Gastroesophageal sphincter (tissue), 4 donors: ENCODE results near the gene CTSA. TPM values are rescaled to one million over a fixed set of nuclear protein-coding genes. Genes with fewer than 3 reads are reported as not detected.

Experiments
- ATAC-seq: fragments of 150-250 bp; one replicate; pipeline ENCODE4 v1.9.1; 2016; ENCODE audit warnings: mild to moderate bottlenecking, moderate library complexity
- H3K27ac ChIP-seq, 4 donors: fragments of 200-600 bp; sonication (generic) in 3 of 4; 1 replicate in 3 of 4; 2 replicates in 1 of 4; pipeline ENCODE4 v1.5.1; 2016 to 2019
- H3K27me3 ChIP-seq: fragments of 200-600 bp; sonication (generic); one replicate; pipeline ENCODE4 v1.5.1; 2019
- H3K36me3 ChIP-seq, 2 donors: fragments of 200-600 bp; sonication (generic); one replicate each; pipeline ENCODE4 v1.5.1; 2019; ENCODE audit warnings: control low read depth in 1 of 2
- H3K4me1 ChIP-seq, 3 donors: fragments of 200-600 bp; sonication (generic); 1 replicate in 2 of 3; 2 replicates in 1 of 3; pipeline ENCODE4 v1.5.1; 2016 to 2019; ENCODE audit warnings: control low read depth in 2 of 3
- H3K4me3 ChIP-seq, 2 donors: fragments of 200-600 bp; sonication (generic); one replicate each; pipeline ENCODE4 v1.5.1; 2019; ENCODE audit warnings: mild to moderate bottlenecking in 1 of 2, moderate library complexity in 1 of 2
- H3K9me3 ChIP-seq, 3 donors: fragments of 200-600 bp; sonication (generic); one replicate each; pipeline ENCODE4 v1.5.1; 2017 to 2019; ENCODE audit warnings: control low read depth in 2 of 3
- EP300 ChIP-seq: sonication (generic); formaldehyde crosslinking; IDR thresholded peaks from one replicate; pipeline ENCODE4 v1.6.1; 2017; ENCODE audit warnings: antibody characterized with exemption, mild to moderate bottlenecking
- POLR2A ChIP-seq, 2 donors: fragments of 450-650 bp; IDR thresholded peaks; one replicate each; pipeline ENCODE4 v1.6.1; 2017; ENCODE audit warnings: antibody characterized with exemption in 2 of 2, mild to moderate bottlenecking in 2 of 2, moderate library complexity in 1 of 2
- POLR2AphosphoS5 ChIP-seq: sonication (generic); formaldehyde crosslinking; IDR thresholded peaks from one replicate; pipeline ENCODE4 v1.6.1; 2017; ENCODE audit warnings: antibody characterized with exemption
- WGBS, 2 donors: methylation state at CpG; one replicate each; pipeline ENCODE4 v1.1.5; 2018; ENCODE audit warnings: low coverage in 1 of 2; 5-methylcytosine and 5-hydroxymethylcytosine counted together
- total RNA-seq, 4 donors: library from RNA; depleted of rRNA; stranded (reverse); fragments of >200 nt; gene quantifications; one replicate each; pipeline ENCODE4 v1.1.0, GENCODE V29; 2016
- TF ChIP-seq, protein P1 (sequence below), 4 experiments: fragments of 200-600 bp in 2 of 4; fragments of 450-650 bp in 2 of 4; sonication (generic) in 1 of 4; IDR thresholded peaks; one replicate each; pipeline ENCODE4 v1.5.1; 2017 to 2019; ENCODE audit warnings: antibody characterized with exemption in 4 of 4, mild to moderate bottlenecking in 2 of 4, moderate library complexity in 2 of 4

The CTSA gene
- total RNA-seq, 4 donors from 2014 or later: 36.4 to 73.0 (median 56.6) TPM

DNA sequence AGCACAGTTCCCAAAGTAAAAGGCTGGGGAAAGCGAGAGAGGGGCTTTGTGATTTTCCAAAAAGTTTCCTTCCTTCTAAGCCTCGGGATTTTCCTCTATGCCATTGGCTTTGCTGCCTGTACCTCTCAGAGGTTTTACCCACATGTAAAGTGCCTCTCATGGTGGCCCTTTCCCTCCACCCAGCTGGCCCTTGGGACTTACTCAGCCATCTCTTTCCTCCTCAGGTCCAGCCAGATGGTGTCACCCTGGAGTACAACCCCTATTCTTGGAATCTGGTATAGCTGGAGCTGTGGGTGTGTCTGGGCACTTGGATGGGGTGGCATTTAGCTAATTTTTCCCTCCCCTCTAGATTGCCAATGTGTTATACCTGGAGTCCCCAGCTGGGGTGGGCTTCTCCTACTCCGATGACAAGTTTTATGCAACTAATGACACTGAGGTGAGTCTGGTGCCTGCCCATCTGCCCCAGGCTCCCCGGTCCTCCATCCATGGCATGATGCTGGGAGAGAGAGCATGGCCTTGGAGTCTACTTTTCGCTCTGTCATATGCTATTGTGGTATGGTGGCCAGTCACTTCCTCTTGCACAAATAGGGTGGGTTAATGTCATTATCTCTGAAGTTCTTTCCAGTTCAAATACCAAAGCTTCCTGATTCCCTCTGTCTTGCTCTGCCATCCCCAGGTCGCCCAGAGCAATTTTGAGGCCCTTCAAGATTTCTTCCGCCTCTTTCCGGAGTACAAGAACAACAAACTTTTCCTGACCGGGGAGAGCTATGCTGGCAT is 1.1 kb downstream of the CTSA start:
- WGBS, 2 donors: 60 to 89% methylated on average over 3 to 7 of the region's 9 CpGs
- peaks cover 0 to 68% of the 10 kb centered on the region in 2 donors for H3K36me3 ChIP-seq
- peak overlapping the region in 2 of 4 donors; percentile 88 to 94 for H3K27ac ChIP-seq
- H3K27me3 ChIP-seq: no peaks in the 10 kb centered on the region
- ATAC-seq: no peak
- TF ChIP-seq, protein P1, sequence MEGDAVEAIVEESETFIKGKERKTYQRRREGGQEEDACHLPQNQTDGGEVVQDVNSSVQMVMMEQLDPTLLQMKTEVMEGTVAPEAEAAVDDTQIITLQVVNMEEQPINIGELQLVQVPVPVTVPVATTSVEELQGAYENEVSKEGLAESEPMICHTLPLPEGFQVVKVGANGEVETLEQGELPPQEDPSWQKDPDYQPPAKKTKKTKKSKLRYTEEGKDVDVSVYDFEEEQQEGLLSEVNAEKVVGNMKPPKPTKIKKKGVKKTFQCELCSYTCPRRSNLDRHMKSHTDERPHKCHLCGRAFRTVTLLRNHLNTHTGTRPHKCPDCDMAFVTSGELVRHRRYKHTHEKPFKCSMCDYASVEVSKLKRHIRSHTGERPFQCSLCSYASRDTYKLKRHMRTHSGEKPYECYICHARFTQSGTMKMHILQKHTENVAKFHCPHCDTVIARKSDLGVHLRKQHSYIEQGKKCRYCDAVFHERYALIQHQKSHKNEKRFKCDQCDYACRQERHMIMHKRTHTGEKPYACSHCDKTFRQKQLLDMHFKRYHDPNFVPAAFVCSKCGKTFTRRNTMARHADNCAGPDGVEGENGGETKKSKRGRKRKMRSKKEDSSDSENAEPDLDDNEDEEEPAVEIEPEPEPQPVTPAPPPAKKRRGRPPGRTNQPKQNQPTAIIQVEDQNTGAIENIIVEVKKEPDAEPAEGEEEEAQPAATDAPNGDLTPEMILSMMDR (IDR thresholded peaks at IDR 0.05): no peak
- TF ChIP-seq POLR2A (IDR thresholded peaks at IDR 0.05): no peak
- no peak for TF ChIP-seq EP300
- no peak for TF ChIP-seq POLR2AphosphoS5
- H3K4me1 ChIP-seq: peaks cover 0 to 52% (median 20%) of the 10 kb centered on the region in 3 donors
- H3K9me3 ChIP-seq: no peaks in the 10 kb centered on the region
- H3K4me3 ChIP-seq: peak overlapping the region; percentile 64 to 92

DNA sequence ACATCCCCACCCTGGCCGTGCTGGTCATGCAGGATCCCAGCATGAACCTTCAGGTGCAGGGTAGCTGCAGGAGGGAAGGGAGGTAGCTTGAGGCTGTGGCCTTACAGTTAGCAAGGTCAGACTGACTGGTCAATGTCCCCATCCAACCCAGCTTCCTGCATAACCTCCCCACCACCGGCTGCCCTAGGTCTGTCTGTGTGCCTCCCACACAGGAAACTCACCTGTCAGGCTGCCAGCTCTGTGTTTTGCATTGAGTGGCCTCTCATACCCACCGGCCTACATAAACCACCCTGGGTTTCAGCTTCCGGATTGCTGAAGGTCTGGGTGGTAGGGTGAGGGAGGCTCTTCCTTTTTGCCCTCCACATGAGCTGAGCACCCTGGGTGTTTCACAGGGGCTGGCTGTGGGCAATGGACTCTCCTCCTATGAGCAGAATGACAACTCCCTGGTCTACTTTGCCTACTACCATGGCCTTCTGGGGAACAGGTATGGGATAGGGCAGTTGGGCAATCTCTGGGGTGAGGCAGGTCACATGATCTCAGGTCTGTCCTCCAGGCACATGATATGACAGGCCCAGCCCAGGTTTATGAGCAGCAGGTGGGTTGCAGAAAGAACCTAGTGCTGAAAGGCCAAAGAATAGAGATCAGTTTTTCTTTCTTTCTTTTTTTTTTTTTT is 1.8 kb downstream of the CTSA start:
- ATAC-seq: no peak
- no peak overlapping the region for H3K27ac ChIP-seq
- H3K27me3 ChIP-seq: no peaks in the 10 kb centered on the region
- TF ChIP-seq POLR2A (IDR thresholded peaks at IDR 0.05): no peak
- no peak for TF ChIP-seq POLR2AphosphoS5
- TF ChIP-seq EP300: no peak
- TF ChIP-seq, protein P1 (IDR thresholded peaks at IDR 0.05): no peak
- peaks cover 0 to 51% (median 20%) of the 10 kb centered on the region in 3 donors for H3K4me1 ChIP-seq
- H3K36me3 ChIP-seq: peaks cover 0 to 68% of the 10 kb centered on the region in 2 donors
- H3K9me3 ChIP-seq: no peaks in the 10 kb centered on the region
- WGBS, 2 donors: 60 to 100% methylated on average over 1 to 2 of the region's 4 CpGs
- no peak overlapping the region for H3K4me3 ChIP-seq

GRCh38 chr20:45893831-45894230 is 2.7 kb downstream of the CTSA start:
- H3K4me1 ChIP-seq: peaks cover 0 to 43% (median 20%) of the 10 kb centered on the region in 3 donors
- WGBS, 2 donors: 93% methylated on average over 4 of the region's 4 CpGs; no CpG with 5 or more reads in 1 of the 2 donors
- H3K27ac ChIP-seq: no peak overlapping the region
- no peaks in the 10 kb centered on the region for H3K27me3 ChIP-seq
- H3K4me3 ChIP-seq: no peak overlapping the region
- TF ChIP-seq, protein P1 (IDR thresholded peaks at IDR 0.05): no peak
- TF ChIP-seq POLR2A (IDR thresholded peaks at IDR 0.05): no peak
- no peak for TF ChIP-seq POLR2AphosphoS5
- TF ChIP-seq EP300: no peak
- no peak for ATAC-seq
- no peaks in the 10 kb centered on the region for H3K9me3 ChIP-seq
- peaks cover 0 to 68% of the 10 kb centered on the region in 2 donors for H3K36me3 ChIP-seq

DNA sequence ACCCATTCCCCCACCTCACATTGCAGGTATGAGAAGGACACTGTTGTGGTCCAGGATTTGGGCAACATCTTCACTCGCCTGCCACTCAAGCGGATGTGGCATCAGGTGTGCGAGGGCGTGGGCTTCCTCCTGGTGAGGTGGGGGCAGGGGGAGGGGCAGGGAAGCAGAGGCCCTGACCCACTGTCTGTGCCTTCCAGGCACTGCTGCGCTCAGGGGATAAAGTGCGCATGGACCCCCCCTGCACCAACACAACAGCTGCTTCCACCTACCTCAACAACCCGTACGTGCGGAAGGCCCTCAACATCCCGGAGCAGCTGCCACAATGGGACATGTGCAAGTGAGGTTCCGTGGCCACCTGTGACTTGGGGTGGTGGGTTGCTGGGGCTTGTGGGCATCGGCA is 3.7 kb downstream of the CTSA start:
- Histone ChIP-seq H3K27me3 (no peaks in the 10 kb centered on the region), H3K9me3 (no peaks in the 10 kb centered on the region), H3K4me3 (no peak overlapping the region), H3K27ac (no peak overlapping the region), H3K36me3 (peaks cover 0 to 76% of the 10 kb centered on the region in 2 donors), H3K4me1 (peaks cover 0 to 33% (median 15%) of the 10 kb centered on the region in 3 donors)
- no peak for ATAC-seq
- WGBS, 2 donors: 76% methylated on average over 7 of the region's 12 CpGs; no CpG with 5 or more reads in 1 of the 2 donors
- no peak for TF ChIP-seq POLR2A (IDR thresholded peaks at IDR 0.05)
- TF ChIP-seq EP300: no peak
- TF ChIP-seq POLR2AphosphoS5: no peak
- TF ChIP-seq, protein P1 (IDR thresholded peaks at IDR 0.05): no peak
